Stimulated activated naive B cell treated with anti-CD40 and anti-IgM and Interleukin-4, amounts not matched to agents 10 μg/mL and 1 μg/mL and 100 μg/mL, for 72 hours (primary cell): ENCODE measurements around the gene DHRS7C.

ENCODE experiments used
- ATAC-seq, 2 donors: fragments of 150-1000 bp; cut with Tn5 transposase; replicated peaks; 2 replicates each; pipeline ENCODE4 v1.10.0; 2021; ENCODE audit warnings: moderate library complexity in 1 of 2
- DNase-seq: peaks from one replicate; pipeline ENCODE4 v3.0.0; 2021
- H3K27ac Mint-ChIP-seq: one replicate; pipeline ENCODE4 v1.8.0; 2022; ENCODE audit warnings: mild to moderate bottlenecking, mixed read lengths
- H3K27me3 Mint-ChIP-seq, 2 donors: one replicate each; pipeline ENCODE4 v1.8.0; 2022; ENCODE audit warnings: mixed read lengths in 2 of 2
- H3K36me3 Mint-ChIP-seq, 2 donors: one replicate each; pipeline ENCODE4 v1.8.0; 2022; ENCODE audit warnings: mixed read lengths in 2 of 2, mild to moderate bottlenecking in 1 of 2
- H3K4me1 Mint-ChIP-seq, 2 donors: one replicate each; pipeline ENCODE4 v1.8.0; 2022; ENCODE audit warnings: mixed read lengths in 2 of 2, mild to moderate bottlenecking in 1 of 2
- H3K4me3 Mint-ChIP-seq, 2 donors: one replicate each; pipeline ENCODE4 v1.8.0; 2022; ENCODE audit warnings: mild to moderate bottlenecking in 2 of 2, mixed read lengths in 2 of 2, moderate library complexity in 1 of 2
- H3K9me3 Mint-ChIP-seq, 2 donors: one replicate each; pipeline ENCODE4 v1.8.0; 2022; ENCODE audit warnings: mixed read lengths in 2 of 2, mild to moderate bottlenecking in 1 of 2

The DHRS7C gene, protein sequence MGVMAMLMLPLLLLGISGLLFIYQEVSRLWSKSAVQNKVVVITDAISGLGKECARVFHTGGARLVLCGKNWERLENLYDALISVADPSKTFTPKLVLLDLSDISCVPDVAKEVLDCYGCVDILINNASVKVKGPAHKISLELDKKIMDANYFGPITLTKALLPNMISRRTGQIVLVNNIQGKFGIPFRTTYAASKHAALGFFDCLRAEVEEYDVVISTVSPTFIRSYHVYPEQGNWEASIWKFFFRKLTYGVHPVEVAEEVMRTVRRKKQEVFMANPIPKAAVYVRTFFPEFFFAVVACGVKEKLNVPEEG

DNA sequence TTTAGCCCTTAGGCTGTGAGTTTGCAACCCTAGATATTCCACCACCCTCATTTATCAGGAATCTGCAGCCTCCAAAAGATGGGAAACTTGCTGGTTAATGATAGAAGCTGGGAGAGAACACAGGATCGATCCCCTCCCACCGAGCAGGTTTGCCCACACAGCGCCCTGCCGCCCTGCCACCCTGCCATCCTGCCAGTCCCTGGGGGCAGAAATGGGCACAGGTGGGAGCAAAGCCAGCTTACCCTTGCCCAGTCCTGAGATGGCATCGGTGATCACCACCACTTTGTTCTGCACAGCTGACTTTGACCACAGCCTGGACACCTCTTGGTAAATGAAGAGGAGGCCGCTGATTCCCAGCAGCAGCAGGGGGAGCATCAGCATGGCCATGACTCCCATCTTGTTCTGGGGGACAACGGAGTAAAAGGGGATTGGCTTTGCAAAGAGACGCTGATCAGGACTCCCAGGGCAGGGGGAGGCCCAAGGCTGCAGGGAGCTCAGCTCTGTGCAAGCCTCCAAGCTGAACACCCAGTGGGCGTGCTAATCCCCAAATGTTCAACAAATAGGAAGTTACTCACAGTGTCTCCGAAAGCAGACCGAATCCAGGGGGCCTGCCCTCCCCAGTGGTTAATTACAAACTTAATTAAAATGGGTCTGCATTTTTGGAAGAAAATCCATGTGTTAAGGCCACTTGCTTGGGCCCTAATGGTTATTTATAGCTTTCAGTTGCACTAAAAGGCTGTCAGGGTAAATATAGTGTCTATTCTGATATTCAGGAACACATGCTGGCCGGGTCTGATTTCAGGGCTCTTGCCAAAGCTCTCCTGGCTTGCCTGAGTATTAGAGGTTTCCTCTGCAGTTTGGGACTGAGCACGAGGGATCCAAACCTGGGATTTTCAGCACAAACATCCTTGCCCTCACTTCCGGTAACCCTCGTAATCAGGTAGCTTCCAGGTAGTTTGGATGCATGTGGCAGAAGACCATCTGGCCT is at the start of gene DHRS7C:
Gene DHRS7C (minus strand): TSS at position 704 of the 988 bp plus-strand sequence. CDS start 308 bp downstream, at position 396.
- Mint-ChIP-seq H3K27ac (no peak within 1 kb of the TSS), H3K4me3 (no peak within 1 kb of the TSS), H3K36me3 (no peaks in the 10 kb centered on the region), H3K9me3 (no peaks in the 10 kb centered on the region), H3K27me3 (peaks cover 11 to 15% of the 10 kb centered on the region in 2 donors), H3K4me1 (no peaks in the 10 kb centered on the region)
- no peak for ATAC-seq
- DNase-seq, result no peak

DNA sequence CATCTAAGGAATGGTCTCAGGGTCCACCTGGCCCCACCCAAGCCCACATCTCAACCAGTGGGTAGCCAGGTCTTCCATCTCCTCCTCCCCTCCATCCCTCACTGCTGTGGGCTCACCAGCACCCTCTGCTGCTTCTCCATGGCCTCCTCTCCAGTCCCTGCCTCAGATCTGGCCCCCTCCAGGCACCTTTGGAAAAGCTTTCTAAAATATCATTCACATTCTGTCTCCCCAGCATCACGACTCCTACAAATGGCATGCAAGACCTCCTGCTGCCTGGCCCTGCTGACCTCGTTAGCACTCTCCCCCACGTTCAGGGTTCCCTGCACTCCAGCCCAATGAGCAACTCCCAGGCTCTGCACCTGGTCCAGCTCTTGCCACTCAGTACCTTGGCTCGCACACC is 48.0 kb upstream of the DHRS7C start:
- Mint-ChIP-seq H3K27ac (no peak overlapping the region), H3K4me1 (no peaks in the 10 kb centered on the region), H3K36me3 (no peaks in the 10 kb centered on the region), H3K27me3 (peaks cover 28 to 31% of the 10 kb centered on the region in 2 donors), H3K4me3 (no peak overlapping the region), H3K9me3 (no peaks in the 10 kb centered on the region)
- DNase-seq, result no peak
- no peak for ATAC-seq

DNA sequence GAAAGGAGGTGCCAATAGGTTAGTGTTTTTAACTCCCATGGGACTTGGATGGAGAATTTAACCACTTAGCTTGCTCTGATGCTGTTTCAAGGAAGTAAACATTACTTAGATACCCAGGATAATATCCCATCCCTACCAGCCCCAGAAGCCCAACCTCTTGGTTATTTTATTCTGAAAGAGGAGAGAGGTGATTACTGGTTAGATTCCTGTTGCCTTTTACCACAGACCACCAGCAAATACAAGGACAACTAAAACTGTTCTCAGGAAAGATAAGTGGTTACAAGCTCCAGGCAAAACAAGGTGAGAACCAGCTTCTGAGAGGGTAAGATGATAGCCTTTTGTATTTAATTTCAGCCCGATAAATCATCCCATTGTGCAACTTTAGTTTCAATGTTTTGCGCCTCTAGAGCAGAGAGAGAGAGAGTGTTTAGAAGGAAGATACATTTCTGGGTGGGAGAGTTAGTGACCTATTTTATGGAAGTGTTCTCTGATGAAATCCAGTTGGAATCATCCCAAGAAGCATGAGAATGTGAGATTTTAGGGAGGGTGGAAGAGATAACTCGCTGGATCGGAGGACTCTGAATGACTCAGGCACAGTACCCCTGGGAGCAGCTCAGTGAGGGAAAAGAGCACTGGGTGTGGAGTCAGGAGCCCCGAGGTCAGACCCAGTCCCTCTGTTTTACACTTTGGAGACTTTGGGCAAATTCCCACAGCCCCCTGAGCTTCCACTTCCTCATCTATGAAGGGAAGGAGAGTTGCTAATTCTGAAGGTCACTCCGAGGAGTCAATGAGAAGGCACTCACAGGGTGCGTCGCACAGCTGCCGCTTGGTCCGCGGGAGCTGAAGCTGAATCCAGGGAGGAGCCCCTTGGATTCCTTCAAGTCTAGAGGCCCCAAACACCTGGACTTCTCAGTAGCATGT is 46.4 kb upstream of the DHRS7C start:
- Mint-ChIP-seq H3K36me3 (no peaks in the 10 kb centered on the region), H3K9me3 (peaks cover 0 to 2% of the 10 kb centered on the region in 2 donors), H3K4me1 (no peaks in the 10 kb centered on the region), H3K27me3 (peaks cover 21 to 22% of the 10 kb centered on the region in 2 donors), H3K4me3 (no peak overlapping the region), H3K27ac (no peak overlapping the region)
- DNase-seq, result no peak
- no peak for ATAC-seq

DNA sequence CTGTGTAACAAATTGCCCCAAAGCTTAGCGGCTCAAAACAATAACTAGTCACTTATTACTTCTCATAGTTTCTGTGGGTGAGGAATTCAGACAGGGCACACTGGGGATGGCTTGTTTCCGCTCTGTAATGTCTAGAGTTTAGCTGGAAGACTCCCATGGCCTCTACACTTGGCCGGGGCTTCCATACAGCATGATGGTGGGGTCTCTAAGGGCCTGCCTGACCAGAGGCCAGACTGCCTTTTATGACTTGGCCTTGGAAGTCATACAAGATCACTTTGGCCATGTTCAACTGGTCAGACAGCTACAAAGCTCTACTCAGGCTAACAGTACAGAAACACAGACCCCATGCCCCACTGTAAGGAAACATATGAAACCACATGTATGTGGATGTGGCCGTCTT is 42.5 kb upstream of the DHRS7C start:
- H3K4me3 Mint-ChIP-seq, result no peak overlapping the region
- H3K27ac Mint-ChIP-seq, result no peak overlapping the region
- no peaks in the 10 kb centered on the region for H3K36me3 Mint-ChIP-seq
- no peaks in the 10 kb centered on the region for H3K4me1 Mint-ChIP-seq
- peaks cover 0 to 2% of the 10 kb centered on the region in 2 donors for H3K9me3 Mint-ChIP-seq
- H3K27me3 Mint-ChIP-seq, result peaks cover 6 to 13% of the 10 kb centered on the region in 2 donors
- ATAC-seq (no peak), DNase-seq (no peak)

DNA sequence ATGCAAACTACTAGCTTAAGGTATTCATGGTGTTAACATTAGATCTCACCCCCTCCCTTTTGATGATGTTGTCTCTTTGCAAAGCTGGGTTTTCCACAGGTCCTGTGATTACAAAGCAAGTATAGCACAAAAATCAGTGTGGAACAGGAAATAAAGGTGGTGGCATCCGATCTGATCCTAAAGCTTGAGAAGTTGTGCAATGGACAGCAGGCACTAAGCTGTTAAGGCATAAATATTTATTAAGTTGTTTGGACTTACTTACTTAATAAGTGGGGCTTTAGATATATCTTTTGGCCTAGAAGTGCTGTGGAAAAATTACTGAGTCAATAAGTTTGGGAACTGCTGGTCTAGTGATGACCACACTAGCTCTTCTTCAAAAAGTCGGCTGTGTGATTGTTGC is 39.3 kb upstream of the DHRS7C start:
- Mint-ChIP-seq H3K4me1 (no peaks in the 10 kb centered on the region), H3K9me3 (peaks cover 0 to 2% of the 10 kb centered on the region in 2 donors), H3K4me3 (no peak overlapping the region), H3K36me3 (no peaks in the 10 kb centered on the region), H3K27me3 (peaks cover 6 to 14% of the 10 kb centered on the region in 2 donors), H3K27ac (no peak overlapping the region)
- DNase-seq (no peak), ATAC-seq (no peak)

DNA sequence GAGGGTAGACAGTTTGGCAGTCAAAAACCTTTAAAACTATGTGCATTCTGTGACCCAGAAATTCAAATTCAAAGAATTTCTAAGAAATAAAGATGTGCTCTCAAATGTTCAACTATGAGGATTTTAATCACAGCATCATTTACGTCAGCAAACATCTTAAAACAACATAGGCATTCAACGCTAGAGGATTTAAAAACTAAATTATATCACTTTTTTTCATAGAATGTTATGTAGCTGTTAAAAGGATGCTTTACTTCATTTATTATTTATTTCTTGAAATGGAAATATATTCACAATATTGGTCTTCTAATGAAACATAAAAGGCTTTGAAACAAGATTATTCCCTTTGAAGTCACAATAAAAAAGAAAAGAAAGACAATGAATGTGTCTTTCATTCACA is 38.0 kb upstream of the DHRS7C start:
- no peak for DNase-seq
- H3K4me1 Mint-ChIP-seq, result no peaks in the 10 kb centered on the region
- no peaks in the 10 kb centered on the region for H3K36me3 Mint-ChIP-seq
- H3K9me3 Mint-ChIP-seq, result peaks cover 0 to 2% of the 10 kb centered on the region in 2 donors
- ATAC-seq, result no peak
- H3K4me3 Mint-ChIP-seq, result no peak overlapping the region
- peaks cover 6 to 22% of the 10 kb centered on the region in 2 donors for H3K27me3 Mint-ChIP-seq
- no peak overlapping the region for H3K27ac Mint-ChIP-seq

DNA sequence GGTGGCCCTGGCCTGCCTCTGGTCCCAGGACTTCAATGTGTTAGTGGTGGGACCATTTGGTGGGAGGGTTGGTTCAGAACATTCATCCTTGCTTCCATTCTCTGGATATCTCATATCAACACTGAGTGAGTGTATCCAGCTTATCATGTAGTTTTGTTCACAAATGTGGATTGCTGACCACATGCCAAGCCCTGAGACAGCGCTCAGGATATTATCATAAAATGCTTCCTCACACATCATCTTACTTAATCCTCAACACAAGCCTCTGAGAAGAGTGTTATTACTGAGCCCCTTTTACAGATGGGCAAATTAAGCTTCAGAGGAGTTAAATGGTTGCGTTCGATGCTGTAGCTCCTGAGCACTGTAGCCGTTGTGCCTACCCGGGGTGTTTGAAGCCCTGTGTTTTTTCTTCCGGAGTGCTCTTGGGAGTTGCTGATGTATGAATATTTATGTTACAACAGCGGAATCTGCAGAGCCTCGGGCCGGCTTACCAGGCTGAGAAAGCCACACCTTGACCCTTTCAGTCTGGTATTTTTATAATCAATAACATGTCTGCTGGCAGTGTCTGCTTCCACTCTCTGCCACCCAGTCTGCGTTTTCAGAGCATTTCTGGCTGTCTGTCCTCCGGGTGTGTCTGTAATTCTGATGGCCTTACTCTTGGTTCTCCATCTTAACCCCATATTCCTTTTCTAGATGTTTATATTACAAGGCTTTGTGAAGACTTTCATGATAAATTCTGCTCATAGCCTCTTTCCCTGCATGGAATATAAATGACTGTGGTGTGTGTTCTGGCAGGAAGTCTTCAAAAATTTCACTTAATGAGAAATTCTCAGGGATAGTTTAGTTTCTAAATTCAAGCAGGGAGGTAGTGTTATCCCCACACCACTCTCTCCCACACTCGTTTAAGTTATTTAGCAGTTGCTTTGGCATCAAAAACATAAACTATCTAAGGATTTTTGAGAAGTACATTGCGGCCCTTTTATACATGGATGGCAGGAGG is 37.2 kb upstream of the DHRS7C start:
- no peaks in the 10 kb centered on the region for H3K4me1 Mint-ChIP-seq
- H3K27me3 Mint-ChIP-seq, result peaks cover 6 to 23% of the 10 kb centered on the region in 2 donors
- H3K9me3 Mint-ChIP-seq, result no peaks in the 10 kb centered on the region
- DNase-seq (no peak), ATAC-seq (no peak)
- no peaks in the 10 kb centered on the region for H3K36me3 Mint-ChIP-seq
- H3K27ac Mint-ChIP-seq, result no peak overlapping the region
- no peak overlapping the region for H3K4me3 Mint-ChIP-seq

DNA sequence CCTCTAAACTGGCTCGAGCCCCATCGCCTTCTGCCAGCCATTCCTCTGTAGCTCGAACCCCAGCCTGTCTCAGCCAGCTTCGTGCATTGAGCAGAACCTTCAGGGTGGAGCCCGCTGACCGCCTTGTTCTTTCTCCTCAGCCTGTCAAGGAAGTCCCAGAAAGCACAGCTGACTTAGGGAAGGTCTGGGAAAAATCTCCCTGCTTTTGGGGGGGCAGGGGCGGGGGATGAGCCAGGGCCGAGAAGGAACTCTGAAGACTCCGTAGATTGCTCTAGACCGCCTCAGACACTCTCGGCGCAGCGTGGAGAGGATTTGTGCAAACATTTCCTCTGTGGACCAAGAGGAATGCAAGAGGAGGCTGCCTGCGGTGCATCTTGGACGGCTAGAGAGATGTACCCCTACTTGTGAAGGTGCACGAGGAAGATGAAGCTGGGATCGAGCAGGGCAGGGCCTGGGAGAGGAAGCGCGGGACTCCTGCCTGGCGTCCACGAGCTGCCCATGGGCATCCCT is 34.3 kb upstream of the DHRS7C start, which contains the start of gene GLP2R:
Gene GLP2R (plus strand): TSS at position 284 of the 510 bp plus-strand sequence. CDS start 140 bp downstream, at position 424.
- DNase-seq, result no peak
- no peak within 1 kb of the TSS for H3K4me3 Mint-ChIP-seq
- no peaks in the 10 kb centered on the region for H3K4me1 Mint-ChIP-seq
- no peaks in the 10 kb centered on the region for H3K36me3 Mint-ChIP-seq
- H3K9me3 Mint-ChIP-seq, result peaks cover 3 to 4% of the 10 kb centered on the region in 2 donors
- ATAC-seq, result no peak
- peaks cover 12 to 35% of the 10 kb centered on the region in 2 donors for H3K27me3 Mint-ChIP-seq
- H3K27ac Mint-ChIP-seq, result no peak within 1 kb of the TSS

DNA sequence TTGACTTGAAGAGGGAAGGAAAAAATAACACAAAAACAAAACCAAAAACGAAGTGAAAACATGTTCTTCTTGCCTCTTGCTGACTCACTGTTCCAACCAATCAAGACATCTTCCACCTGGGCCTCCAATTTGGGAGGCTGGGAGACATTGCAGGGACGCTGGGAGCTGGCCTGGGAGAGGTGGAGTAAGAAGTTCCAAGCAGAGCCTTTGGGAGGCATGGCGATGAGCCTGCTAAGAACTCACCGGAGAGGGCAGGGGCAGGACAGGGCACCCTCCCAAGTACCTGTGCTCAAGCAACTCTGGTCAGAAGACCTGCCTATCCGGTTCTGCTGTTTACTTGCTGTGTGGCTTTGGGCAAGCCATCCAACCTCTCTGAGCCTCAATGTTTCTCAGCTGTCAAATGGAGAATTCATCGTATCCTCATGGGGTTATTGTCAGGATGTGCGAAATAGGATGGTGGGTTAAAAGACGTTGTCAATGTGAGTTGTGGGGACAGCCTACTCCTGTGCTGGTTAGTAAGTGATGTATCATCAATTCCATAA is 33.5 kb upstream of the DHRS7C start:
- H3K27ac Mint-ChIP-seq, result no peak overlapping the region
- ATAC-seq (no peak), DNase-seq (no peak)
- no peak overlapping the region for H3K4me3 Mint-ChIP-seq
- H3K27me3 Mint-ChIP-seq, result peaks cover 12 to 35% of the 10 kb centered on the region in 2 donors
- H3K4me1 Mint-ChIP-seq, result no peaks in the 10 kb centered on the region
- H3K9me3 Mint-ChIP-seq, result peaks cover 3 to 4% of the 10 kb centered on the region in 2 donors
- H3K36me3 Mint-ChIP-seq, result no peaks in the 10 kb centered on the region

DNA sequence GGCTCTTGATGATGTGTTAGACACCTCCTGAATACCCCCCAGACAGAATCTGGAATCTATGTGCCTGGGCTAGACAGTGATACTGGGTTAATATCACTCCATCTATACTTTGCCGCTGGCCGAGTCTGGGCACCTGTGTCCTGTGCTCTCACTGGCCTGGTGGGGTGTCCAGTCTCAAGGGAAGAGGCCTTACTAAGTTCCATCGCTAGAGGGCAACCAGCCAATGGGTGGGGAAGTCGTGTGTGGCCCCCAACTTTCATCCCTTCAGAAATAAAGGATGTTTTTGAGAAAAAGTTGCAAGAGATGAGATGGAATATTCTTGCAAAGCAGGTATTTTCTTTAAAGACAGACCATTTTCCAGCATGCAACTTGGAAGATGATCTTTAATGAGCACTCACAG is 32.7 kb upstream of the DHRS7C start:
- peaks cover 12 to 35% of the 10 kb centered on the region in 2 donors for H3K27me3 Mint-ChIP-seq
- peaks cover 3 to 4% of the 10 kb centered on the region in 2 donors for H3K9me3 Mint-ChIP-seq
- H3K4me1 Mint-ChIP-seq, result no peaks in the 10 kb centered on the region
- no peak for DNase-seq
- H3K4me3 Mint-ChIP-seq, result no peak overlapping the region
- no peak overlapping the region for H3K27ac Mint-ChIP-seq
- H3K36me3 Mint-ChIP-seq, result no peaks in the 10 kb centered on the region
- no peak for ATAC-seq

DNA sequence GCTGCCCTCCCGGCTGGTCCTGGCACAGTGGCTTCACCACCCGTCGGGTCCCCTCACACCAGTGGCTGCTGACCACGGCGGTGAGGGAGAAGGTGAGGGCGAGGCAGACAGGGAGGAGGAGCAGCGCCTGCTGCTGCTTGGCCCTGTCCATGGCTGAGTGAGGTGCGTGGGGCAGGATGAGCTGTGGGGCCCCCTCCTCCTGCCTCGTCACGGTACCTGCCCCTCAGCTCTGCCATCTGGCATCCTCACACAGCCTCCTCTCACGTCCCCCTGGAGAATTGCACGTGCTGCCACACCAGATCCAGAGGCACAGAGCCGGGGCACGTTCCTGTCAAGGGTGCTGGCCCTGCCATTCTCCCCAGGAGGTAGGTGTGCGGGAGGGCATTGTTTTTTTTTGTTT is 30.5 kb upstream of the DHRS7C start, which contains the start of gene GSG1L2:
Gene GSG1L2 (minus strand): TSS at position 159 of the 400 bp plus-strand sequence. CDS start 8 bp downstream, at position 151.
- H3K36me3 Mint-ChIP-seq, result no peaks in the 10 kb centered on the region
- no peak within 1 kb of the TSS for H3K4me3 Mint-ChIP-seq
- no peak within 1 kb of the TSS for H3K27ac Mint-ChIP-seq
- DNase-seq (no peak), ATAC-seq (no peak)
- peaks cover 13 to 33% of the 10 kb centered on the region in 2 donors for H3K27me3 Mint-ChIP-seq
- H3K4me1 Mint-ChIP-seq, result no peaks in the 10 kb centered on the region
- peaks cover 3 to 4% of the 10 kb centered on the region in 2 donors for H3K9me3 Mint-ChIP-seq

DNA sequence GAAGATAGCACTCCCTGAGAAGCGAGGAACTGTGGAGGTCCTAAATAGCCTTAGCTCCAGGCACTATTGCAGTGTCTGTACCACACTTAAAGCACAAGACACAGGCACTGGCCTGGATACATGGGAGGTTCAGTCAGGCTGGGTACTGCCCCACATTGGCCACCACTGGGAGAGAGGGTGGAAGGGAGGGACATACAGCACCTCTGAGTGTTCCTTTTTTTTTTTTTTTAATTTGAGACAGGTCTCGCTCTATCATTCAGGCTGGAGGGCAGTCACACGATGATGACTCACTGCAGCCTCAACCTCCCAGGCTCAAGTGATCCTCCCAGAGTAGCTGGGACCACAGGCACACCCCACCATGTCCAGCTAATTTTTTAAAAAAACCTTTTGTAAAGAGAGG is 29.1 kb upstream of the DHRS7C start:
- no peak overlapping the region for H3K4me3 Mint-ChIP-seq
- peaks cover 13 to 27% of the 10 kb centered on the region in 2 donors for H3K27me3 Mint-ChIP-seq
- H3K9me3 Mint-ChIP-seq, result peaks cover 8 to 10% of the 10 kb centered on the region in 2 donors
- DNase-seq, result no peak
- no peak overlapping the region for H3K27ac Mint-ChIP-seq
- peaks cover 0 to 6% of the 10 kb centered on the region in 2 donors for H3K4me1 Mint-ChIP-seq
- ATAC-seq, result no peak
- no peaks in the 10 kb centered on the region for H3K36me3 Mint-ChIP-seq
